BJ (cell line): ENCODE data around the gene SLAMF8. TPM values are rescaled to one million over a fixed set of nuclear protein-coding genes. Genes with fewer than 3 reads are reported as not detected.

Source experiments
- CTCF ChIA-PET: fragments of 350-600 bp; formaldehyde crosslinking; extraction: SDS; loops from one replicate; lab custom pipeline; 2021; ENCODE audit warnings: antibody characterized with exemption, inconsistent platforms; lab: Yijun Ruan, JAX
- POLR2A ChIA-PET: fragments of 300-600 bp; sonication (Branson Sonifier 250); formaldehyde crosslinking; extraction: SDS; loops from one replicate; lab custom pipeline; 2021; ENCODE audit warnings: antibody characterized with exemption; lab: Charles Lee
- DNase-seq: peaks from one replicate; pipeline ENCODE4 v3.0.0-alpha.2; 2011; ENCODE audit warnings: low read depth
- H3K27me3 ChIP-seq: 2 replicates; pipeline ENCODE4 v1.6.0; 2011; ENCODE audit warnings: low read length; ENCODE audit not compliant: control insufficient read depth, insufficient read depth
- H3K36me3 ChIP-seq: 2 replicates; pipeline ENCODE4 v1.5.1; 2011; ENCODE audit warnings: low read length; ENCODE audit not compliant: control insufficient read depth, insufficient read depth
- H3K4me3 ChIP-seq: 2 replicates; pipeline ENCODE4 v1.5.1; 2011; ENCODE audit warnings: low read depth, mild to moderate bottlenecking, control low read depth, low read length
- polyA plus RNA-seq: library from polyadenylated mRNA; depleted of rRNA; stranded (reverse); fragments of >200 nt; gene quantifications from 2 replicates; pipeline ENCODE4 v1.2.3, GENCODE V29; 2011
- TF ChIP-seq, protein P1 (sequence below): IDR thresholded peaks from 2 replicates; pipeline ENCODE4 v1.5.1; 2011; ENCODE audit warnings: low read depth, mild to moderate bottlenecking, control low read depth, inconsistent platforms, low read length, moderate library complexity; ENCODE audit not compliant: insufficient read depth

Gene SLAMF8
- polyA plus RNA-seq, 1 experiment = 0.06 TPM

DNA sequence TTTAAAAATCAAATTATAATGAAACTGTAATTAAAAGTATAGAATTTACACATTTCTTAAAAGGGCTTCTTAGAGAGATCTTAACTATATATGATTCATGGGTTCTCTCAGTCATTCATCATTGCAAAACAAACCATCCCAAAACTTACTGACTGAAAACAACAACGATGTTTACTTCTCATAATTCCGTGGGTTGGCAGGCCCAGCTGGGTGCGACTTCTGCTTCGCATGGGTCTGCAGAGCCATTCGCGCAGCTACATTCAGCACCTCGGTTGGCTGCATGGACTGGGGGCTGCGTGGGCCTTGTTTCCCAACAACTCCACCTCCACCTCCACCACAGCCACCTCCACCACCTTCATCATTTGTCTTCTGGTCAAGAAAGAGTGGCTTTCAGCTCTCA is 4.0 kb downstream of the SLAMF8 start:
- CTCF ChIA-PET = interaction anchor here (1.4 to 1.8 kb wide), 4 partner anchors 20 to 63 kb away, joined by 5 to 8 read pairs (median 6); no protein-coding TSS in a partner anchor
- POLR2A ChIA-PET = interaction anchor here (0.9 kb wide), 1 partner anchor 23 kb away, joined by 4 read pairs; no protein-coding TSS in a partner anchor
- Histone ChIP-seq H3K36me3 (no peaks in the 10 kb centered on the region), H3K4me3 (no peak overlapping the region), H3K27me3 (no peaks in the 10 kb centered on the region)
- no peak for DNase-seq
- TF ChIP-seq, protein P1, sequence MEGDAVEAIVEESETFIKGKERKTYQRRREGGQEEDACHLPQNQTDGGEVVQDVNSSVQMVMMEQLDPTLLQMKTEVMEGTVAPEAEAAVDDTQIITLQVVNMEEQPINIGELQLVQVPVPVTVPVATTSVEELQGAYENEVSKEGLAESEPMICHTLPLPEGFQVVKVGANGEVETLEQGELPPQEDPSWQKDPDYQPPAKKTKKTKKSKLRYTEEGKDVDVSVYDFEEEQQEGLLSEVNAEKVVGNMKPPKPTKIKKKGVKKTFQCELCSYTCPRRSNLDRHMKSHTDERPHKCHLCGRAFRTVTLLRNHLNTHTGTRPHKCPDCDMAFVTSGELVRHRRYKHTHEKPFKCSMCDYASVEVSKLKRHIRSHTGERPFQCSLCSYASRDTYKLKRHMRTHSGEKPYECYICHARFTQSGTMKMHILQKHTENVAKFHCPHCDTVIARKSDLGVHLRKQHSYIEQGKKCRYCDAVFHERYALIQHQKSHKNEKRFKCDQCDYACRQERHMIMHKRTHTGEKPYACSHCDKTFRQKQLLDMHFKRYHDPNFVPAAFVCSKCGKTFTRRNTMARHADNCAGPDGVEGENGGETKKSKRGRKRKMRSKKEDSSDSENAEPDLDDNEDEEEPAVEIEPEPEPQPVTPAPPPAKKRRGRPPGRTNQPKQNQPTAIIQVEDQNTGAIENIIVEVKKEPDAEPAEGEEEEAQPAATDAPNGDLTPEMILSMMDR = no peak

DNA sequence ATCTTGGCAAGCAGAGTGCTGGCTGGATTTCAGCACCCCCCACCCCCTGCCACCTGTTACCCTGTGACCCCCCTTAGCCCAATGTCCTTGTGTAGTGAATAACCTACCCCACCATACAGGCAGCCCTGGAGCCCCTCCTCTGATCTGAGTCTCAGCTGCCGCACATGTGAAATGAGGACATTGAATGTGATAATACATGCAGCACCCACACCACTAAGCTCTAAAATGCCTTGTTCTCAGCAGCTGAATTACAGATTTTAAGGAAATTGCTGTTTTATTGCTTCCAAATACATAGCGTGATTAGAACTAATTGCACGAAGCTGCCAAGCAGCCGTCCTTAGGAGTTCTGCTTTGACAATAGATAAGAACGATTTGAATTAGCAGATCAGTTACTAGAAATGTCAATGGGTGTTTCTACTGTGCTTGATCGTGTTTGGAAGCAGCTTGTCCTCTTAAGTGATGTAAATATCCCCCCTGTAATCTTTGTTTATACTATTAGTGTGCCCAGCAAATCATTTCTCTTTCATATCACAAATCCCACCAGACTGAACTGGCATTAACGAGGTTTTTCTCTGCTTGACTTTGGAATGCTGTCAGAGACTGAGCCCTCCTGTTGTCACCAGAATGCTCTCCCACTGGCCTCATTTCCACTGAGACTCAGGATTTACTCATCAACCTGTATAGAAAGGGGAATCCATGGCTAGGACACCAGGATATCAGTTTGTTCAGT is 4.9 kb downstream of the SLAMF8 start:
- DNase-seq = no peak
- TF ChIP-seq, protein P1 = no peak
- Histone ChIP-seq H3K27me3 (no peaks in the 10 kb centered on the region), H3K36me3 (no peaks in the 10 kb centered on the region), H3K4me3 (no peak overlapping the region)
- ChIA-PET CTCF (interaction anchor here (1.1 to 2.2 kb wide), 7 partner anchors 8 to 176 kb away, joined by 3 to 17 read pairs (median 4); no protein-coding TSS in a partner anchor), POLR2A (no interaction called here)

DNA sequence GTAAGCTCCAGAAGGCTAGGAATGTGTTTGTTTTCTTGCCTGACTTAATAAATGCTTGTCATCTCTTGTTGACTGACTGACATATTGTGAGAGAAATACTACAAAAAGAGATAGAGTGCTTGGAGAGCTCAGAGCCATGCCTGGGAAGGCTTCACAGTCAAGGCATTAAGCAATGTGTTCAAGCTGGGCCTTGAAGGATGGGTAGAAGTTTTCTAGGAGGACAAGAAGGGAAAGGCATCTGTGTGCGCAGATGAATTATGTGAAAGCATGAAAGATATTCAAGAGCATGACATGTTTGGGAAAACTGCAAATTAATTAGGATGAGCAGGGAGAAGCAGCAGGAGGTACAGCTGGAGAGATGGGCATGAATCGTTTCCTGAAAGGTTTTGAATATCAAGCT is 5.6 kb downstream of the SLAMF8 start:
- TF ChIP-seq, protein P1 = no peak
- H3K27me3 ChIP-seq = no peaks in the 10 kb centered on the region
- no peaks in the 10 kb centered on the region for H3K36me3 ChIP-seq
- ChIA-PET CTCF (interaction anchor here (1.1 to 2.2 kb wide), 7 partner anchors 9 to 175 kb away, joined by 3 to 17 read pairs (median 3); no protein-coding TSS in a partner anchor), POLR2A (no interaction called here)
- DNase-seq = no peak
- H3K4me3 ChIP-seq = no peak overlapping the region

DNA sequence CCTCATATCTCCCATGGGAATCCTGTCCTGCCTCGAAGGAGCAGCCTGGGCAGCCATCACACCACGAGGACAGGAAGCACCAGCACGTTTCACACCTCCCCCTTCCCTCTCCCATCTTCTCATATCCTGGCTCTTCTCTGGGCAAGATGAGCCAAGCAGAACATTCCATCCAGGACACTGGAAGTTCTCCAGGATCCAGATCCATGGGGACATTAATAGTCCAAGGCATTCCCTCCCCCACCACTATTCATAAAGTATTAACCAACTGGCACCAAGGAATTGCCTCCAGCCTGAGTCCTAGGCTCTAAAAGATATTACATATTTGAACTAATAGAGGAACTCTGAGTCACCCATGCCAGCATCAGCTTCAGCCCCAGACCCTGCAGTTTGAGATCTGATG is 8.7 kb downstream of the SLAMF8 start:
- H3K4me3 ChIP-seq = no peak overlapping the region
- TF ChIP-seq, protein P1 = no peak
- CTCF ChIA-PET = interaction anchor here (1.2 to 1.9 kb wide), 3 partner anchors 14 to 57 kb away, joined by 3 to 5 read pairs (median 3); no protein-coding TSS in a partner anchor
- POLR2A ChIA-PET = no interaction called here
- DNase-seq = no peak
- H3K36me3 ChIP-seq = no peaks in the 10 kb centered on the region
- H3K27me3 ChIP-seq = no peaks in the 10 kb centered on the region

DNA sequence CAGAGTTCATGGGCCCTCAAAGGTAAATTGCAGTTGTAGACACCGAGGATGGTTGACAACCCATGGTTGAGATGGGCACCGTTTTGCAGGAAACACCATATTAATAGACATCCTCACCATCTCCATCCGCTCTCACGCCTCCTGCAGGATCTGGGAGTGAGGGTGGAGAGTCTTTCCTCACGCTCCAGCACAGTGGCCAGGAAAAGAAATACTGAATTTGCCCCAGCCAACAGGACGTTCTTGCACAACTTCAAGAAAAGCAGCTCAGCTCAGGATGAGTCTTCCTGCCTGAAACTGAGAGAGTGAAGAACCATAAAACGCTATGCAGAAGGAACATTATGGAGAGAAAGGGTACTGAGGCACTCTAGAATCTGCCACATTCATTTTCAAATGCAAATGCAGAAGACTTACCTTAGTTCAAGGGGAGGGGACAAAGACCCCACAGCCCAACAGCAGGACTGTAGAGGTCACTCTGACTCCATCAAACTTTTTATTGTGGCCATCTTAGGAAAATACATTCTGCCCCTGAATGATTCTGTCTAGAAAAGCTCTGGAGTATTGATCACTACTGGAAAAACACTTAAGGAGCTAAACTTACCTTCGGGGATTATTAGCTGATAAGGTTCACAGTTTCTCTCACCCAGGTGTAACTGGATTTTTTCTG is 9.3 kb downstream of the SLAMF8 start:
- no peak for DNase-seq
- Histone ChIP-seq H3K27me3 (no peaks in the 10 kb centered on the region), H3K36me3 (no peaks in the 10 kb centered on the region), H3K4me3 (no peak overlapping the region)
- ChIA-PET POLR2A (no interaction called here), CTCF (interaction anchor here (1.2 to 1.9 kb wide), 6 partner anchors 10 to 57 kb away, joined by 3 to 5 read pairs (median 4); no protein-coding TSS in a partner anchor)
- TF ChIP-seq, protein P1 = no peak
